SK-MEL-5 (cell line): Measurements from ENCODE around the gene SUN2. TPM values are rescaled to one million over a fixed set of nuclear protein-coding genes. Genes with fewer than 3 reads are reported as not detected.

Experiments
- DNase-seq: peaks from one replicate; pipeline ENCODE4 v3.0.0-alpha.2; 2016; ENCODE audit warnings: low read depth, low spot score
- in situ Hi-C: cut with HindIII; loops from 2 replicates; pipeline ENCODE4 v1.10.0; 2016; ENCODE audit warnings: low sequenced_read_pairs, high pct_unique_total_duplicates, low pct_unique_long_range_greater_than_20kb
- total RNA-seq: library from RNA; depleted of rRNA; stranded (reverse); fragments of >200 nt; shearing (Covaris generic); gene quantifications from 2 replicates; pipeline ENCODE4 v1.2.3, GENCODE V29; 2014

Gene SUN2
- total RNA-seq, 1 experiment from 2014 or later: 30.7 TPM

DNA sequence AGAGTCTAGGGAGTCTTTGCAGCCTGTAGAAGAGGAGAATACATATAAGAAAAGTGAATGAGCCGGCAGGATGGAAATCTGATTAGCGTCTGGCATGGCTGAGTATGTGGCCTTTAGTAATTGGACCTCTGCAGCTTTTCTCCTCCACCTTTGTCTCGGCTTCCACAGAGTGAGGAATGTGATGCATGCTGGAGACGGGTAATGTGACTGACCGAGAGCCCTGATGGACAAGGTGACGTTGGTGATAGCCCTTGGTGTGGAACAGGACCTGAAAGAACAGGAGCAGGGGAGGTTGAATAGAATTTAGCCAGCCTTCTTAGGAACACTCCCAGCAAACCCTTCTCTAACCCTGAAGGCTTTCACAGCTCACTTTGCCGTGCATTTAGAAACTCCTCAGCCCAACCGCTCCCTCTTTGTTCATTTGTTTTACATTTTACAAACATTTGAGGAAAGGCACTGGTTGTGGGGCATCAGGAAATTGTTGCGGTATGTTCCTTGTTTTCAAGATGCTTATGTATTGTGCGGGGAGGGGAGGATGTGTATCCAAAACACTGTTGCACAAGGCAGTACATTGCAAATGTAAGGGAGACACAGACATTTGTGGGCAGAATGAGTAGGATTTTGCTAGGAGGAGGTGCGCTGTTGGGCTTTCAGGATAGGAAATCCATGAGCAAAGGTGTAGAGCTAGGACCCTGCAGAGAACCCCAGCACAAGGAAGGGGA is 43.2 kb downstream of the SUN2 start:
- in situ Hi-C loops: no loop called here

DNA sequence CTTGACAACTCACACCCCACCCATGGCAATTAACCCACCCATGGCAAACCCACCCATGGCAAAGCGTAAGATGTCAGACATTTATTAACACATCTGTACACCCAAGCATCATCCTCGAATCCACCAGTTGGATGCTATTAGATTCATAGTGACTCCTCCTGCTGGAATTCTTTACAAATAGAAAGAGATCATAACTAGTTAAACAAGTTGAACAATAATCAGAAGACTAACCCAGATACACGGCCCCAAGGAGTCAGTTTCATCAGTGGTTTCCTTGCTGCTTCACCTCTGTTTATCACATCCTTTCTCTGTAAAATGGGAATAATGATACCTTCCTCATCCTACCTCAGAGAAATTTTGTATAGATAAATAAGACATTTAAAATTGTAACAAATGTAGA is 44.9 kb downstream of the SUN2 start:
- no peak for DNase-seq
- in situ Hi-C loops: no loop called here

More for the DNA sequence above, 43.2 kb downstream of the SUN2 start:
- DNase-seq: no peak

DNA sequence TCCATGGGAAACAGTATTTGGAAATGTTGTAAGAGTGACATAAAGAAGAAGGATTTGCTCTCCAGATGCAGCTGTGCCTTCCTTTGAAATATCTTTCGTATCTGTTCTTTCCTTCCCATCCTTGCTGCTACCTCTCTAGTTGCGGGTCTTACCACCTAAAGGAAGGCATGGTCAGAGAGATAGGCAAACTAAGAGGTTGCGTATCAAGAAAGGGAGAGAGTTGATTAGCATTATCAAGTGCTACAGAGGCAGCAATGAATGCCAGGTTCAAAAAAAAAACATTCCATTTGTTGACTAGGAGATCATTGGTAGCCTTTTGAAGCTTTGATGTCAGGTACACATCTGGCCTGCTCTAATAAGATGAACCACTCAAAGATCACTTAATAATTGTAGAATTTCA is 45.4 kb downstream of the SUN2 start:
- no peak for DNase-seq
- in situ Hi-C loops: no loop called here

DNA sequence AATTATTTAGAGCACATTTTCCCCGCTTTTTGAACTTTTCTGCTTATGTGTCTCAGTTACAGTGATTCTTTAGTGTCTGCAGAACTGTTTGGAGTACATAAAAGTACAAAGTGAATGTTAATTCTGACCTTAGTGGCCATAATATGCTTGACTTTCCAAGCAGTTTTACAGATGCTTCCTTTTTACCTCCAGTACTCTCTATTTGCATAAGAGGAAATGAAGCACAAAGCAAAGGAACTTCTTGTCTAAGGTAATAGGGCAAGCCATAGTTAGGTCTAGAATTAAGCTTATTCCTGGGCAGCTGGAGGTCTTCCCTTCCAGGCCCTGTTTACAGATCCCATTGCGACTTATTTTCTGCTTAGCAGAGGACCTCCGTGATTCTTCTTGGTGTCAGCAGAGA is 46.5 kb downstream of the SUN2 start:
- DNase-seq: no peak
- in situ Hi-C loops: no loop called here

DNA sequence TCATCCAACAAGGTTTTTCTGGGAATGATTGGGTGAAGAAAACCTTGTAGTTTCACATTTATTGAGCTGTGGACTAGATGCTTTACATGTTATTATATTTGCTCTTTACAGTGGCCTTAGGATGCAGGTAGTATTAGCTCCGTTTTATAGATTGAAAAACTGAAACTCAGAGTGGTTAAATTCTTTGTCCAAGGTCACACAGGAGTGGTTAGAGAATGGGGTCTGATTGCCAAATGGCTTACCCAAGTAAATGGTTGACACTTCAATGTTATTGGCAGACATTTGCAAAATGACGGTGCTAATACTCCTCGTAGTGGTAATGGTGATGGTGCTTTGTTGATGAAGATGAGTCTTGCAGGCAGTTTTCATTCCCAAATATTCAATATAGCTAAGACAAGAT is 47.8 kb downstream of the SUN2 start:
- DNase-seq: no peak
- in situ Hi-C loops: no loop called here

DNA sequence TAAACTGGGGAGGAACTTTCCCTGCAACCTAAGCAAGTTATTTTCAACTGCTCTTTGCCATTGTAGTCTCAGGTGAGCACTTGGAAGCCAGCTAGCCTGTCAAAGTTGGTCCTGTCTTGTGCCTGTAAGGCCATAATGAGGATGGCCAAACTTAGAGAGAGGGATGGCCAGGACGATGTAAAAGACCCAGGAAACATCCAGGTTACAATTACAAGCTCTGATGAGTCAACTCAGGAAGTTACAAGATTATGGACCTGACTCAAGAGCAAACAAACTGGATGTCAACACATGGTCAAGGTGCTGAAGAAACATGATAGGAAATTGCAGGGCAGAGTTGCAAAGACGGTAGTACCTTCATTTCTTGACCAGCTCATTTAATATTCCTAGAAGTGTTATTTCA is 48.5 kb downstream of the SUN2 start:
- no peak for DNase-seq

DNA sequence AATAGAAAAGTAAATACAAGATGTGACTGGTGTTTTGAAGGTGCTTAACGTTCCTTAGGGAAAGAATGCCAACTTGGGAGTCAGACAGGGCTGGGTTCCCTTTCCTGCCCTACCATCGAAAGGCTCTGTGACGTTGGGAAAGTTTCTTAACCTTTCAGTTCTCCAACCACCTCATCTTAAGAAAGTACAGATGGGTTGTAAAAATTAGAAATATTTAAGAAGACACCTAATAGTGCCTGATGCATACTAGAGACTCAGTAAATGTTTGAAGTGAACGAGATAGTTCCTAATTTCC is 49.0 kb downstream of the SUN2 start:
- in situ Hi-C loops: no loop called here
- no peak for DNase-seq

More for the DNA sequence above, 48.5 kb downstream of the SUN2 start:
- in situ Hi-C loops: no loop called here

DNA sequence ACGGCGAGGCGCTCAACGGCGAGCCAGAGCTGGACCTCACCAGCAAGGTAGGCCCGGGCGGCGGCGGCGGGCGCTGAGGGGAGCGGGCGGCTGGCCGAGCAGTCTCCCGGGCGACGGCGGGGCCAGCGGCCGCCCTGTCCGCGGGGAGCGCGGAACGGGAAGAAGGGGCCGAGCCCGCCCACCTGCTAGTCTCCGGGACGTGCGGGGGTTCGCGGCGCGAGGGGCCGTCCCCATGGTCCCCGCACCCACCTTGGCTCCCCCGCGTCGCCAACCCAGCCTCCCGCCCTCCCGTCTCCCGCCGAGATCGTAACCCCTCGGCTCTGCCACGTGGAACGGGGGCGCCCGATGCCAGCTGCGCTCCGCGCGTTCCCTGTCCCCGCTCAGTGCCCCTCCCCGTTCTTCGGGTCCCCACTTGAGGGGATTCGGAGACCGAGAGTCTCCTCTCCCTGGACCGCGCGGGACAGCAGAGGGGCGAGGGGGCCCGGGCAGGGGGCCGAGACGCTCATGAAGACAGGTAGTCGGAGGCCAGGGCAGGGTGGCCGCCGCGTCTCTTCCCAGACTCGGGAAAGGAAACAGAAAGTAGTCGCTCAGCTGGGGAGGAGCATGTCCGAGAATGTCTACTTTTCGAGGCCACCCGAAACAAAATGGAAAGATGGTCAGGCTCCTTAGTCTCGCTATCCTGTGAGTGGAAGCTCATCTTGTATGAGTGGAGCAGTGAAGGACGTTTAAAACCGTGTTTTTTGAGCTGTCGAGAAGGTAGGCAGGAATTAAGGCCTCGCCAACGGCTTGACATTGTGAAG is 49.5 kb downstream of the SUN2 start:
- DNase-seq: no peak
- in situ Hi-C loops: no loop called here

DNA sequence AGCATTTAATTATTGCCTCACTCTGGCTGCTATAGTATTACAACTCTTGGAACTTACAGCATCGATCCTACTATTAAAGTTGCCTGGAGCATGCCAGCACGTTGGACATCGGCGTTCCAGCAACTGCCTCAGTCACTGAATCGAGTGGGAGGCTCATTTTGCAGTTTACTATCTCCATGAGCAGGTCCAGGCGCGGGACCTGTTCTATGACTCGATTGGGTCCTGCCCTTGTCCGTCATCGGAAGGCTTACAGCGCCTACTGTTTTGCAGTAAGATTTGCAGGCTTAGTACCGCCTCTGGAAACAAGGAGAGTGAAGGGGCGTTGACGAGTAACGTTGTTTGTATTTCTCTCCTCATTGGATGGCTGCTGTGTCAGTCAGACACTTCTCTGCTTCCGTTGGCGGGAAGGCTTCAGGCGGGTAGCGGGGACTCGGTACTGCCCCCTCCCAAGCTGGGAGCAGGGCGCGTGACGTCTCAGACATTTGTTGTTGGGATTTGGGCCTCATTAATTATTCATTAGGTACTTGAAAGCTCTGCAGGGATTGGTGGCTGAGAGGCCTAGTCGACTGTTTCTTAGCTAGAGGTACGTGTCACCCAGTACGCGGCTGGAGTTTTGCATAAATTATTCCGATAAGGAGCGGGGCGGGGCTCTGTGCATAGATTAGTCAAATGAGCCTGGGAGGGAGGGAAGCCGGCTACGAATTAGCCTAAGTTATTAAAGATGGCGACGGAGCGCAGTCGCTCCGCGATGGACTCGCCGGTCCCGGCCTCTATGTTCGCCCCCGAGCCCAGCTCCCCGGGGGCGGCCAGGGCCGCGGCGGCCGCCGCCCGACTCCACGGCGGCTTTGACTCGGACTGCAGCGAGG is 50.3 kb downstream of the SUN2 start, which contains the start of gene GTPBP1:
GTPBP1 (plus strand) TSS at position 710 of the 866 bp plus-strand sequence; CDS start at position 722, 12 bp downstream.
- DNase-seq: peak; percentile 100
- in situ Hi-C loops: no loop called here

DNA sequence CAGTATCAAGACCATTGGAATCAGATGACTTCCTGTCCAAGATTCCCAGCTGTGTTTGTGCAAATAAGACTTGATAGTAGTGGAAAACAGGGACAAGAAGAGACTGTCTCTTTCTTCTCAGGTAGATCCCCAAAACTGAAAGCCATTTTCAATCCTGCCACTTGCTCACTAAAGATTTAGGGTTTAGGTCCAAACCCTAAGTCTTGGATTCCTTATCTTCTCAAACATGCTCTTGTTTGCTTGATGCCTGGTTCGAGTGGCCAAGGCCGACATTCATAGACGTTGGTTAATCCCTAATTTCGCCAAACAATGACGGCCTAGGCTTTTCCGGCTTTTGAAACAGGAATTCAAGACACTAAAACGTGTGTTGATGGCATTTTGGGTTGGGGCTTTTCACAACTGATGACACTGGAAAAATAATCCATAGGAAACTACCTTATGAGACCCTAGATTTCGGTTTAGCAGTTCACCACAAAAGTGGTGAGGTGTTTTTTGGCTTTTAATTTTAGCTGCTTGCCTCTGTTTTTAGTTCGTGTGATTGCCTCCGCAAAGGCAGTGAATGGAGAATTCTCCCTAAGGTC is 51.1 kb downstream of the SUN2 start:
- in situ Hi-C loops: no loop called here
- DNase-seq: no peak

DNA sequence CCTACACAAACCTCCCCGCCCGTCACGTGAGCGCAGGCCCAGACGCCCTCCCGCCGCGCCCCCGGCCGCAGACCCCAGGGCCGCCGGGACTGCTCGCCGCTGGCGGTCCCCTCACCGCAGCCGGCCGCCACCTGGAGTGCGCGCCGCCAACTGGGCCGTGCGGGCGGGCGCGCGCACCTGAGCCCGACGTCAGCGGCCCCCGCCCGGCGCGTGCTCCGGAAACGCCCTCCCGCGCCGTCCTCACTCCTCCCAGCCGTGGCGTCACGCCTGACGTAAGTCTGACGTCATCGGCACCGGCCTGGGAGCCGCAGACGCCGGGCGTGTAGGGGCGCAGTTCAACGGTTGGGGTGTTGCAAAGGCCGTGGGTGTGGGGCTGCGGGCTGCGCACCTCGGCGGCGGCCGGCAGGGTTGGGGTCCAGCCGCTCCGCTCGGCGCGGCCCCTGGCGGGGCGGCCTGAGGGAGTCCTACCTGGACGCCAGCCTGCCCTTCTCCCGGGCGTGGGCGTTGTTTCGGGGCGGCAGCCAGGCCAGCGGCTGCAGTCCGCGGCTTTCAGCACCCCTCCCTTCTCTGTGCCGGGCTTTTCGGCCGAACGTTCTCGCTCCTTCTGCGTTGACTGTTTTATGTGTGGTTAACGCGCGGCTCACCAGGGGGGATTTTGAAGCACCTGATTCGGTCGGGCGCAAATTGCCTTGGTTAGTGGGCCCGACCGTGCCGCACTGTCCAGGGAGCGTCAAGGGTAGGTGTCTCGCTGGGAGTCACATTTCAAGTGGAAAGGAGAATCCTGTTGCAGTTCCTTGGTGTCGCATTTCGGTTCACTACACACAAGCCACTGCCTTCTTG is 54.8 kb downstream of the SUN2 start, which contains the start of gene JOSD1:
JOSD1 (minus strand) TSS at position 155 of the 840 bp plus-strand sequence. CDS start 956 bp downstream, outside the sequence.
- peak; percentile 92 for DNase-seq
- in situ Hi-C loops: no loop called here

DNA sequence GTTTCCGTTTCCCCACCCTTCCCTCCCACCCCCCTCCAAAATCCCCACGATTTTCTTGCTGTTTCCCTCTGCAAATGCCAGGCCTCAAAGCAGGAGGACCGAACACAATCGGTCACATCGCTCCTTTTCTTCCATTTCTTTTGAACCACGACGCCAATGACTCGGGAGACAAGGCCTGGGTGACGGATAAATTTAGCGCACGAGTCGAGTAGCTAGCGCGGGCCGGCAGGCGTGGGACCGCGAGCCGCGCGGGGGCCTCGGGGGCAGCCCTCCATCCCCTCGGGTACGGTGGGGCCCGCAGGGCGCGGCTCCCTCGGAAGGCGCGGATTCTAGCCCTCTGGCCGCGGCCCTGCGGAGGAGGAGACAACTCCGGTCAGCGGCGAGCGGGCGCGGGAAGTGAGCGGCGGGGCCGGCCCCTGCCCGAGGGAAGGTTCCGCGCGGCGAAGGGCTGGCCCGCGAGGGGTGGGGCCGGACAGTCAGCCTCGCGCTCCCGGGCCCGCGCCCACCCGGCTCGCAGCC is 55.5 kb downstream of the SUN2 start:
- DNase-seq: peak; percentile 67
- in situ Hi-C loops: no loop called here

DNA sequence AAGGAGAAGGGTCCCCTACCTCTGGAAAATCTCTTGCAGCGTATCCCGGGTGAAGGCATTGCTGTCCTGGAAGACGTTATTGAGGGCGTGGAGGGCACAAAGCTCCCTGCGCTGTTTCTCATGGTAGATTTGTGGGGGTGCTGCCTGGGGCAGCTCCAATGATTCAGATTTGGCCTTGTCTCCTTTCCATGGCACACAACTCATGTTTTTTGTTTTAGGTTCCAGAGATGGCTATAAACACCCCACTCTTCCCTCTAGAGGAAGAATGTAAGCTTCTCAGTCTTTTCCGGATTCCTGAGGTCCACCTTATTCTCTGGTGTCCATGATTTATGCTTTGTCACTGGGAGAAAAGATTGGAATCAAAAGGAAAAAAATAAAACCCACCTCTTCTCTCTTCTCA is 56.0 kb downstream of the SUN2 start:
- in situ Hi-C loops: no loop called here

DNA sequence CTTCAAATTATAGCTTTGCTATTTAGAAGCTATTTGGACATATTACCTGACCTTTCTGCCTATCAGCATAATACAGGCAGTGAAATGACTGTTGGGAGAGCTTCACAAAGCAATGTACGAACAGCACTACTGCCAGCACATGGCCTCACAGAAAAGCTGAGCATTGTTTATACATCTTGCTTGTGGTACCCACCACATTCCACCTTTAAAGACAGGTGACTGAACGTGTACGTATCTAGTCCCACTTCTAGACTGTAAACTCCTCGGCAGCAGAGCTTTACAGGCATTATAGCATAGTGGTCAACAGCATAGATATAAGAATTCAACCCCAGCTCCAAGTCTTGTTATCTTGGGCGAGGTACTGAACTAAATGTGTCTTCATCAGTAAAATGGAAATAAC is 56.7 kb downstream of the SUN2 start:
- DNase-seq: no peak
- in situ Hi-C loops: no loop called here

More for the DNA sequence above, 56.0 kb downstream of the SUN2 start:
- DNase-seq: no peak

DNA sequence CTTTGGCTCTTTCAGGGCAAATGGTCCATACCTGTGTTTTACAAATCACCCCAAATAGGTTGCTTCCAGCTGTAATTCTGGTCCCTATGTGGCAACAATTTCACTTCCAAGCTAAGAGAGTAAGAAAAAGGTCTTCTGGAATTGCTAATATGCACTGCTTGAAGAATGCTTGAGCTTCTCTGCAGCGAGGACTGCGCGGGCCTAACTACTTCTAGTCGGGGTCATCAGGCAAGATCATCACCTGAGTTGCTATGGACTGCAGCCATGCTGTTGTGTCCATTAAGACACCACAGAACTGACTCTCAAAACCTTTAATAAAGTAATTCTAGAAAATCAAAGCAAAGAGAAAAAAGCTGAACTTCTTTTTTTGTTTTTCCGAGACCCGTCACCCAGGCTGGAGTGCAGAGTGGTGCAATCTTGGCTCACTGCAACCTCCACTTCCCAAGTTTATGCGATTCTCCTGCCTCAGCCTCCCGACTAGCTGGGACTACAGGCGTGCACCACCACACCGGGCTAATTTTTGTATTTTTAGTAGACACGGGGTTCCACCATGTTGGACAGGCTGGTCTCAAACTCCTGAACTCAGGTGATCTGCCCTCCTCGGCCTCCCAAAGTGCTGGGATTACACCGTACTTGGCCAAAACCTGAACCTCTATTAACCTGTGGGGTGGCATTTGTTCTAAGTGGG is 57.2 kb downstream of the SUN2 start:
- in situ Hi-C loops: no loop called here

DNA sequence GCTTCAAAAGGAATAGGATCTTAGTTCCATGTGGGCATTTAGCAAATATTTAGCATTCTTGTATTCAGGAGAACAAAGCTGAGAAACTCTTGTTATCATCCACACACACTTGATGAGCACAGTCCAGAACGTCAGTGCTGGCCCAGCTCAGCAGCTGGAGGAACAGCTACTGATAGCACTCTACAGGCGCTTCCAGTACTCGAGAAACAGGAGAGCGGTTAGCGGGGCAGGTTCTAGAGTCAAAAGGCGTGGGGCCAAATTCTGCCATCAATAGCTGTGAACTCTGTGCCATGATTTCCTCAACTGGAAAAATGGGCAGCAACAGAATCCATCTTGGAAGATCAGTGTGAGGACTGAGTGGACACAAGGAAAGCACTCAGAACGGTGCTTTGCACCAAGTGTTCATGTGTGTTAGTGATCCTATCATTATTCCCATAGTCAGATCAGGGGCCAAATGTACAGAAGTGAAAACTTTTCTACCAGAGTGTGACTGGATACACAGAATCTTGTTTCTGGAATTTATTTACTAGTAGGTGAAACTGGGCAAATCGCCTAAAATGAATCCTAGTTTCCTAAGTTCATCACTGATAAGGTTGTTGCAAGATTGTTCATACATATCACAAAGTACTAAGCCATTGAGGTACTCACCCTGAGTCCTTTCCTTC is 58.2 kb downstream of the SUN2 start:
- no peak for DNase-seq
- in situ Hi-C loops: no loop called here

More for the DNA sequence above, 57.2 kb downstream of the SUN2 start:
- no peak for DNase-seq
